Measurements from ENCODE around the gene TCF23.
"Not testable (repeated sequence)": the region's sequence is repeated elsewhere in the genome, so short reads cannot be mapped to it uniquely, and the experiment has no call there.

Gene TCF23

DNA sequence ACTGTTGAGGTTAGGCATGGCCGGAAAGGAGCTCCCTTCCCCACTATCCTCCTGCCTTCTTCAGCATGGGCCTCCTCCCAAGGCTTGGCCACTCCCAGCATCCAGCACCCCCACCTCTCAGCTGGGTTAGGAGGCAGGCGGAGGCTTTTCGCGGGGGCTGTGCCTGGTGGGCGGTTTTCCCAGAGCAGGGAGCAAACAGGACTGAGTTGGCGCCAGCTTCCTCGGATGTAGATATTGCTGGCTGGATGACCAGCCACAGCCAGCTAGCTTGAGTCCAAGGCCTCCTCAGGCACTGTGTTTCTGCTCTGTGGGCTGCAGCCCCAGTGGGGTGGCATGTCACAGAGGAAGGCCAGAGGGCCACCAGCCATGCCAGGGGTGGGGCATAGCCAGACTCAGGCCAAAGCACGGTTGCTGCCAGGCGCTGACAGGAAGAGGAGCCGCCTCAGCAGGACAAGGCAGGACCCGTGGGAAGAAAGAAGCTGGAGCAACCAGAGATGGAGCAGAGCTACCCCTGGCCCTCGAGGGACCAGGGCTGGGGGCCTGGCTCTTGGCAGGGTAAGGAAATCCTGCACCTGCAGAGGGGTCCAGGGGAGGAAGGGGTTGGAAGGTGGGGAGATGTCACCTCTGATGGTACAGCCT lies at the start of gene TCF23:
Gene TCF23 (plus strand): TSS at position 204 of the 639 bp plus-strand sequence. CDS start 130 bp downstream, at position 334.
- TF ChIP-seq POLR2A (IDR thresholded peaks at IDR 0.05; ENCODE audit: low read depth, low read length) = no peak
- DNase-seq (ENCODE audit: insufficient read length, low spot score) = no peak
- no peak for FAIRE-seq

GRCh38 chr2:27099334-27099955 lies 49.4 kb upstream of the TCF23 start:
- DNase-seq (ENCODE audit: insufficient read length, low spot score) = no peak
- FAIRE-seq = no peak
- TF ChIP-seq POLR2A (IDR thresholded peaks at IDR 0.05; ENCODE audit: low read depth, low read length) = no peak

DNA sequence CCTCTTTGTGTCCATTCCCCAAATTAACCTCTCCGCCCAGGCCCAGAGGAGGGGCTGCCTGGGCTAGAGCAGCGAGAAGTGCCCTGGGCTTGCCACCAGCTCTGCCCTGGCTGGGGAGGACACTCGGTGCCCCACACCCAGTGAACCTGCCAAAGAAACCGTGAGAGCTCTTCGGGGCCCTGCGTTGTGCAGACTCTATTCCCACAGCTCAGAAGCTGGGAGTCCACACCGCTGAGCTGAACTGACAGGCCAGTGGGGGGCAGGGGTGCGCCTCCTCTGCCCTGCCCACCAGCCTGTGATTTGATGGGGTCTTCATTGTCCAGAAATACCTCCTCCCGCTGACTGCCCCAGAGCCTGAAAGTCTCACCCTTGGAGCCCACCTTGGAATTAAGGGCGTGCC lies 48.8 kb upstream of the TCF23 start:
- TF ChIP-seq POLR2A (IDR thresholded peaks at IDR 0.05; ENCODE audit: low read depth, low read length) = no peak
- no peak for FAIRE-seq
- no peak for DNase-seq (ENCODE audit: insufficient read length, low spot score)

- DNase-seq (ENCODE audit: insufficient read length, low spot score) (no peak), FAIRE-seq (no peak)
- TF ChIP-seq POLR2A (IDR thresholded peaks at IDR 0.05; ENCODE audit: low read depth, low read length) = no peak
Measured at GRCh38 chr2:27102329-27102728, 46.5 kb upstream of the TCF23 start.

- FAIRE-seq (no peak), DNase-seq (ENCODE audit: insufficient read length, low spot score) (no peak)
- TF ChIP-seq POLR2A (IDR thresholded peaks at IDR 0.05; ENCODE audit: low read depth, low read length) = no peak
Measured at GRCh38 chr2:27105981-27106380, 42.8 kb upstream of the TCF23 start.

- no peak for FAIRE-seq
- no peak for TF ChIP-seq POLR2A (IDR thresholded peaks at IDR 0.05; ENCODE audit: low read depth, low read length)
- DNase-seq (ENCODE audit: insufficient read length, low spot score) = no peak
Measured at GRCh38 chr2:27108221-27108620, 40.6 kb upstream of the TCF23 start.

GRCh38 chr2:27109083-27109482 lies 39.7 kb upstream of the TCF23 start:
- no peak for TF ChIP-seq POLR2A (IDR thresholded peaks at IDR 0.05; ENCODE audit: low read depth, low read length)
- no peak for FAIRE-seq
- no peak for DNase-seq (ENCODE audit: insufficient read length, low spot score)

GRCh38 chr2:27110603-27111352 lies 38.0 kb upstream of the TCF23 start:
- not testable (repeated sequence) for DNase-seq (ENCODE audit: insufficient read length, low spot score); FAIRE-seq

- FAIRE-seq; DNase-seq (ENCODE audit: insufficient read length, low spot score): not testable (repeated sequence)
Measured at GRCh38 chr2:27111392-27112078, 37.3 kb upstream of the TCF23 start.

DNA sequence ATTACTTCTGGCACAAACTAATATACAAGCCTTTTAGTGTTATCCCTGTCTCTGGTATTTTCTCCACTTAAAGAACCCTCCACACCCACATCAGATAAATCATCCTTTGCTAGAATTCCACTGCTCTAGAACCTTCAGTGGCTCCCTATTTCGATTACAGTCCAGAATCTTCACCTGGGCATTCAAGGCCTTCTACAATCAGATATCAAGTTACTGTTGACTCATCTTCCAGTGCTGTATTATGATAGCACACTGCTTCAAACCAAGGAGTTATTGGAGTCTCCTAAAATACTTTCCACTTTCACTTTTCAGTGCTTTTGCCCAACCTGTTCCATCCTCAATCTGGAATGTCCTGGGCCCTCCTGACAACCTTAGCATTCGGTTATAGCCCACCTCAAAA lies 33.3 kb upstream of the TCF23 start:
- FAIRE-seq (no peak), DNase-seq (ENCODE audit: insufficient read length, low spot score) (no peak)
- TF ChIP-seq POLR2A (IDR thresholded peaks at IDR 0.05; ENCODE audit: low read depth, low read length) = no peak

- no peak for TF ChIP-seq POLR2A (IDR thresholded peaks at IDR 0.05; ENCODE audit: low read depth, low read length)
- FAIRE-seq (no peak), DNase-seq (ENCODE audit: insufficient read length, low spot score) (no peak)
Measured at GRCh38 chr2:27117995-27118524, 30.7 kb upstream of the TCF23 start.

DNA sequence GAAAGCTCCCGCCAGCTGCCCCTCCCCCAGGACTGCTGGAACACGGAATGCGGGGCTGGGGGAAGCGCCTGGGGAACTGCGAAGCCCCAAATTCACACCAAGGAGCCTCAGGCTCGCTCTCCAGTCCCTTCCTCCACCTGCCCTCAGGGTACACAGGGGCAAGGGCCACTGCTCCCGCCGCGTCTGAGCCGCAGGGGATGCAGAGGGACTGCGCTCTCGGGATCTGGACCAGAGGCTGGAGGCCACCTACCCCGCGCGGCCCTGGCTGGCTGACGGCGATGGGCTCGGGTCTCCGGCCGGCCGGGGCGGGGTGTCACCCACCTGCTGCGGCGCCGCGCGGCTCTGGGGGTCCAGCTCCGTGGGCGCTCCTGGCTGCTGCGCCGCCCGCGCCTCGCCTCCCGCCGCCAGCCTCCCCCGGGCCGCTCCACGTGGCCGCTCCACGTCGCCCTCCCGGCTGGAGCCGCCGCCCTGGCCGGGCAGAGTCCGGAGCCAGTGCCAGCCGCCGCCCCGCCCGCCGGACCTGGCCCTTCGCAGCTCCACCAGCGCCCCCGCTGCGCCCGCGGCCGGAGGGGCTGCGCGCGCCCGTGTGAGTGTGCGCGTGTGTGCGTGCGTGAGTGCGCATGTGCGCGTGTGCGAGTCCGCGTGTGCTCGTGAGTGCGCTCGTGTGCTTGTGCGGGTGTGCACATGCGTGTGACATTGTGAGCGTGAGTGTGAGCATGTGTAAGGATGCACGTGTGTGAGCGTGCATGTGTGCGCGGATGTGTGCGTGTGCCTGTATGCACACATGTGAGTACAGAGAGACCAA lies 30.1 kb upstream of the TCF23 start, which contains the start of gene CGREF1:
Gene CGREF1 (minus strand): TSS at position 604 of the 805 bp plus-strand sequence. CDS start 14,762 bp downstream, outside the sequence.
- no peak for FAIRE-seq
- no peak for DNase-seq (ENCODE audit: insufficient read length, low spot score)
- TF ChIP-seq POLR2A (IDR thresholded peaks at IDR 0.05; ENCODE audit: low read depth, low read length) = no peak

DNA sequence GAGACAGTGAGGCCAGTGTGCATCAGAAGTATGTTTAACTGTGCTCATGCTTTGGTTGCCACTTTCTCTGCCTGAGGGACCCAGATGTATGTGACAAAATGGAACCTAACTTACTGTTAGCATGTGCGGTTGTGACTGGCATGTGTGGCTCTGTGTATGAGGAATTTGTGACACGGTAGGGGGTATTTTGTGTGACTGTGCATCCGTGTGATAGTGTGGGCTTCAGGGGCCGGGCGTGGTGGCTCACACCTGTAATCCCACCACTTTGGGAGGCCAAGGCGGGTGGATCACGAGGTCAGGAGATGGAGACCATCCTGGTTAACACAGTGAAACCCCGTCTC lies 29.5 kb upstream of the TCF23 start:
- not testable (repeated sequence) for DNase-seq (ENCODE audit: insufficient read length, low spot score); FAIRE-seq
